Right lobe of liver (tissue), 4 donors: Measurements from ENCODE around the gene PNKP.

Source experiments
- POLR2A ChIP-seq: fragments of 450-650 bp; IDR thresholded peaks from one replicate; pipeline ENCODE4 v1.6.1; 2017; ENCODE audit warnings: antibody characterized with exemption, mild to moderate bottlenecking
- TF ChIP-seq, protein P1 (sequence below), 4 donors: fragments of 200-600 bp in 3 of 4; fragments of 450-650 bp in 1 of 4; IDR thresholded peaks; one replicate each; pipeline versions ENCODE4 v1.5.1 to v1.8.0; 2016 to 2022; ENCODE audit warnings: antibody characterized with exemption in 4 of 4, mild to moderate bottlenecking in 2 of 4
- donor health status: DM: no; HTN: no; CAD: no.
- donor health status: DM: no; HTN: no; CAD: no.
- donor health status: DM: no; HTN: yes; CAD: no.

DNA sequence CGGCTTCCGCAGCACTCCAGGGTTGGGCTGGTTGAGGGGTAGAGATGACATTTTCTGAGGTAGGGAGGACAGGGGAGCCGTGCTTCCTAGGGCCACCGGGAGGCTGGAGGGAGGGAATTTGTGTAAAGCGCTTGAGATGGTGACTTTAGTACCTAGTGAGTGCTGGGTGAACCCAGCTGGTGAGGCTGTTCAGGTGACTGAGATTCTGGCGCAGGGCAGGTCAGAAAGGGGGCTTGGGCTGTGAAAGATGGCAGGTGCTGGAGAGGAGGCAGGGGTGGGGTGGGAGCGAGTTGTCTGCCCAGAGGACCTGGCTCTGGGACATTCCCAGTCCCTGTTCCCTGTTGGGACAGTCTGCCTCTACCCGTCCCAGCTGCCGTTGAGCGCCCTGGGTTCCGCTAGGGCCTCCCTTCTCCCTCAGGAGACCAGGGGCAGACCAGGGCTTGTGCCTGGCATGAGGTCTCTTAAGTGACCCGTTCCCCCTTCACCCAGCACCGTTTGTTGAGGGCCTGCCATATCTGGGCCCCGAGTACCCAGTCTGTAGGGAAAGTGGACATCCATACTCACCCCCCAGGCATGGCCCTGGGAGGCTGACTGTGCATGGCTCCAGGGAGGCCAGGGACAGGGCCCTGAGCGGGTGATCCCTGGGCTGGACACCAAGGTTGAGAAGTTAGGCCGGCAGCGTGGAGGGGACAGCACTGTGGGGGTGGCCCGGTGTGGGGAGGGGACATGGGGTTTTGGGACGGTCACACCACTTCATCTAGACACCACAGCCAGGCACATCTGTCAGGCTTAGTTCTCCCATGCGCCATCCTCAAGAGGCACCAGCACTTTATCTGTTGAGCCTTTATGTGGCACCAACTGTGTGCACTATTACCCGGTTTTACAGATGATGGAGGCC is 11.5 kb downstream of the PNKP start:
- peak; percentile 5 for TF ChIP-seq POLR2A
- TF ChIP-seq, protein P1, sequence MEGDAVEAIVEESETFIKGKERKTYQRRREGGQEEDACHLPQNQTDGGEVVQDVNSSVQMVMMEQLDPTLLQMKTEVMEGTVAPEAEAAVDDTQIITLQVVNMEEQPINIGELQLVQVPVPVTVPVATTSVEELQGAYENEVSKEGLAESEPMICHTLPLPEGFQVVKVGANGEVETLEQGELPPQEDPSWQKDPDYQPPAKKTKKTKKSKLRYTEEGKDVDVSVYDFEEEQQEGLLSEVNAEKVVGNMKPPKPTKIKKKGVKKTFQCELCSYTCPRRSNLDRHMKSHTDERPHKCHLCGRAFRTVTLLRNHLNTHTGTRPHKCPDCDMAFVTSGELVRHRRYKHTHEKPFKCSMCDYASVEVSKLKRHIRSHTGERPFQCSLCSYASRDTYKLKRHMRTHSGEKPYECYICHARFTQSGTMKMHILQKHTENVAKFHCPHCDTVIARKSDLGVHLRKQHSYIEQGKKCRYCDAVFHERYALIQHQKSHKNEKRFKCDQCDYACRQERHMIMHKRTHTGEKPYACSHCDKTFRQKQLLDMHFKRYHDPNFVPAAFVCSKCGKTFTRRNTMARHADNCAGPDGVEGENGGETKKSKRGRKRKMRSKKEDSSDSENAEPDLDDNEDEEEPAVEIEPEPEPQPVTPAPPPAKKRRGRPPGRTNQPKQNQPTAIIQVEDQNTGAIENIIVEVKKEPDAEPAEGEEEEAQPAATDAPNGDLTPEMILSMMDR (IDR thresholded peaks at IDR 0.05): no peak
